Chondrocyte (in vitro differentiated cells): ENCODE data around the gene EVX2. TPM values are rescaled to one million over a fixed set of nuclear protein-coding genes. Genes with fewer than 3 reads are reported as not detected.

Experiments used
- DNase-seq: peaks from one replicate; pipeline ENCODE4 v3.0.0; 2021; ENCODE audit warnings: mixed read lengths, low spot score
- H3K27ac Mint-ChIP-seq: one replicate; pipeline ENCODE4 v1.8.0; 2021; ENCODE audit warnings: mild to moderate bottlenecking, moderate library complexity, mixed read lengths; ENCODE audit not compliant: unreplicated experiment
- H3K27me3 Mint-ChIP-seq: 2 replicates; pipeline ENCODE4 v1.8.0; 2021; ENCODE audit warnings: low read depth, mixed read lengths
- H3K36me3 Mint-ChIP-seq: 2 replicates; pipeline ENCODE4 v1.8.0; 2021; ENCODE audit warnings: low read depth, mixed read lengths
- H3K4me1 Mint-ChIP-seq: 2 replicates; pipeline ENCODE4 v1.8.0; 2021; ENCODE audit warnings: low read depth, mild to moderate bottlenecking, mixed read lengths
- H3K4me3 Mint-ChIP-seq: one replicate; pipeline ENCODE4 v1.8.0; 2021; ENCODE audit warnings: mild to moderate bottlenecking, moderate library complexity, mixed read lengths; ENCODE audit not compliant: unreplicated experiment
- H3K9me3 Mint-ChIP-seq: 2 replicates; pipeline ENCODE4 v1.8.0; 2021; ENCODE audit warnings: low read depth, mixed read lengths
- CTCF ChIP-seq: fragments of 200-600 bp; sonication (generic); IDR thresholded peaks from 2 replicates; pipeline ENCODE4 v1.5.0; 2021; ENCODE audit warnings: antibody characterized with exemption, mild to moderate bottlenecking, moderate library complexity
- total RNA-seq: library from RNA; stranded (reverse); gene quantifications from 3 replicates; pipeline ENCODE4 v1.2.1, GENCODE V29; 2021

EVX2 gene
- total RNA-seq, 1 donor from 2014 or later, result not detected

- peaks cover 70% of the 10 kb centered on the region for H3K27me3 Mint-ChIP-seq
- no peaks in the 10 kb centered on the region for H3K9me3 Mint-ChIP-seq
- TF ChIP-seq CTCF, result no peak
- H3K36me3 Mint-ChIP-seq, result peaks cover 6% of the 10 kb centered on the region
- DNase-seq, result no peak
- no peak overlapping the region for H3K27ac Mint-ChIP-seq
- no peak overlapping the region for H3K4me3 Mint-ChIP-seq
- peaks cover 10% of the 10 kb centered on the region for H3K4me1 Mint-ChIP-seq
Measured at GRCh38 chr2:176076063-176076462, 7.7 kb downstream of the EVX2 start.

- H3K4me3 Mint-ChIP-seq, result no peak overlapping the region
Measured at GRCh38 chr2:176075481-176075880, 8.3 kb downstream of the EVX2 start.

GRCh38 chr2:176074919-176075425, 8.8 kb downstream of the EVX2 start:
- no peak overlapping the region for H3K4me3 Mint-ChIP-seq
- H3K27me3 Mint-ChIP-seq, result peaks cover 77% of the 10 kb centered on the region

More at GRCh38 chr2:176075481-176075880, 8.3 kb downstream of the EVX2 start:
- DNase-seq, result no peak
- H3K9me3 Mint-ChIP-seq, result no peaks in the 10 kb centered on the region
- TF ChIP-seq CTCF, result no peak
- H3K4me1 Mint-ChIP-seq, result peaks cover 8% of the 10 kb centered on the region
- peaks cover 72% of the 10 kb centered on the region for H3K27me3 Mint-ChIP-seq
- H3K36me3 Mint-ChIP-seq, result peaks cover 6% of the 10 kb centered on the region
- no peak overlapping the region for H3K27ac Mint-ChIP-seq

GRCh38 chr2:176072951-176073904, 10.5 kb downstream of the EVX2 start:
- peaks cover 2% of the 10 kb centered on the region for H3K36me3 Mint-ChIP-seq

More at GRCh38 chr2:176074919-176075425, 8.8 kb downstream of the EVX2 start:
- Mint-ChIP-seq H3K27ac (no peak overlapping the region), H3K4me1 (peaks cover 8% of the 10 kb centered on the region), H3K36me3 (peaks cover 6% of the 10 kb centered on the region), H3K9me3 (no peaks in the 10 kb centered on the region)
- TF ChIP-seq CTCF, result no peak
- DNase-seq, result no peak

More at GRCh38 chr2:176072951-176073904, 10.5 kb downstream of the EVX2 start:
- no peak for DNase-seq
- H3K9me3 Mint-ChIP-seq, result no peaks in the 10 kb centered on the region
- H3K4me1 Mint-ChIP-seq, result peaks cover 4% of the 10 kb centered on the region
- peaks cover 79% of the 10 kb centered on the region for H3K27me3 Mint-ChIP-seq
- no peak overlapping the region for H3K4me3 Mint-ChIP-seq
- H3K27ac Mint-ChIP-seq, result no peak overlapping the region
- no peak for TF ChIP-seq CTCF
